GM20431 (cell line): Measurements from ENCODE around the gene SYNE3.
"Not testable (repeated sequence)": the region's sequence is repeated elsewhere in the genome, so short reads cannot be mapped to it uniquely, and the experiment has no call there.

ENCODE experiments used
- in situ Hi-C: fragments of 300-500 bp; cut with MseI, MboI; formaldehyde crosslinking; loops from one replicate; pipeline ENCODE4 v1.15.0; 2020; ENCODE audit warnings: low sequenced_read_pairs; ENCODE audit not compliant: unreplicated experiment

The SYNE3 gene

GRCh38 chr14:95510344-95510743, 6.1 kb downstream of the SYNE3 start:
- in situ Hi-C loops = not testable (repeated sequence)

GRCh38 chr14:95509495-95509894, 7.0 kb downstream of the SYNE3 start:
- in situ Hi-C loops = no loop called here

GRCh38 chr14:95508377-95508776, 8.1 kb downstream of the SYNE3 start:
- in situ Hi-C loops = no loop called here

- in situ Hi-C loops = no loop called here
Measured at GRCh38 chr14:95507701-95508103, 8.7 kb downstream of the SYNE3 start.

- in situ Hi-C loops = no loop called here
Measured at GRCh38 chr14:95507174-95507573, 9.3 kb downstream of the SYNE3 start.

- in situ Hi-C loops = no loop called here
Measured at GRCh38 chr14:95505030-95505589, 11.3 kb downstream of the SYNE3 start.

GRCh38 chr14:95504135-95505029, 12.1 kb downstream of the SYNE3 start:
- in situ Hi-C loops = no loop called here

GRCh38 chr14:95503365-95504134, 12.9 kb downstream of the SYNE3 start:
- in situ Hi-C loops = no loop called here

- in situ Hi-C loops = no loop called here
Measured at GRCh38 chr14:95502381-95502950, 14.0 kb downstream of the SYNE3 start.

GRCh38 chr14:95500772-95501401, 15.6 kb downstream of the SYNE3 start:
- in situ Hi-C loops = no loop called here

GRCh38 chr14:95500201-95500681, 16.2 kb downstream of the SYNE3 start:
- in situ Hi-C loops = no loop called here

- in situ Hi-C loops = no loop called here
Measured at GRCh38 chr14:95499354-95499750, 17.1 kb downstream of the SYNE3 start.

- in situ Hi-C loops = no loop called here
Measured at GRCh38 chr14:95498622-95499353, 17.7 kb downstream of the SYNE3 start.

GRCh38 chr14:95497561-95498011, 18.9 kb downstream of the SYNE3 start:
- in situ Hi-C loops = no loop called here

- in situ Hi-C loops = no loop called here
Measured at GRCh38 chr14:95496690-95497259, 19.7 kb downstream of the SYNE3 start.

GRCh38 chr14:95496111-95496681, 20.3 kb downstream of the SYNE3 start:
- in situ Hi-C loops = no loop called here

- in situ Hi-C loops = no loop called here
Measured at GRCh38 chr14:95495538-95496025, 20.9 kb downstream of the SYNE3 start.

- in situ Hi-C loops = no loop called here
Measured at GRCh38 chr14:95495076-95495475, 21.4 kb downstream of the SYNE3 start.
